ENCODE results near the gene FAM234A.
"Not testable (repeated sequence)": the region's sequence is repeated elsewhere in the genome, so short reads cannot be mapped to it uniquely, and the experiment has no call there.

Gene FAM234A

DNA sequence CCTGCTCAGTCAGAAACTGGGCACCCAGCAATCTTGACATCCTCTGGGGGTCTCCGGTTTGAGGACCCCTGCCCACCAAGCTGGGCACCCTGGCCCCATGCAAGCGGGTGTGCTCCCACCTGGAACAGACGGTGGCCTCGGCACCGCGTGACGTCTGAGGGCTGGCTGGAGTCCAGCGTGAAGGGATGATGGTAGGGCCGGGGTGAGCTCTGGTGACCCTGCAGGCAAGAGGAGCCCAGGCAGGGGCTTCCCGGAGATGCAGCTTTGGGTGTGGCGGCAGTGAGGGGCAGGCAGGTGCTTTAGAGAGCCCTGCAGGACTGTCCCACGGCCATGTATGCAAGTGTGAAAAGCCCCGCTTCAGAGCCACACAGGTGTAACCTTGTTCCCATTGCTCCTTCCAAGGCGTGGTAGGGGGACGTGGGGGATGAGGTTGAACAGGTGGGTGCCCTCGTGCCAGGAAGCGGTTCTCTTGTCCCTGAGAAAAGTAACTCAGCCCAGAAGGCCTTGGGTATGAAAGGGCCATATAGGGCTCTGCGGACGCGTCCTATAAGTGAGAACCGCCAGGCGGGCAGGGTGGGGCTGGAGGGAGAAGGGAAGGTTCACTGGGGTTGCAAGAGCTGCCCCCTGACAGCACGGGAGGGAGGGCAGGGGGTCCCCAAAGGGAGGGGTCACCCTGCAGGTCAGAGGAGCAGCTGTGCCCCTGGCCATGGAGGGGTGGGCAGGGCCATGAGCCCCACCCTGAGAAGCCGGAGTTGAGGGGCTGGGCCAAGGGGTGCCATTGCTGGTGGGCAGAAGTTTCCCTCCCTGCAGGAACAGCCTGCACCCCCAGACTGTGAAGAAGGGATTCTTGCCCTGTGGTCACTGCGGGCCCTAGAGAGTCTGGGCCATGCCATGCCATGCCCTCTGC, 31.9 kb downstream of the FAM234A start:
- DNase-seq, result no peak

DNA sequence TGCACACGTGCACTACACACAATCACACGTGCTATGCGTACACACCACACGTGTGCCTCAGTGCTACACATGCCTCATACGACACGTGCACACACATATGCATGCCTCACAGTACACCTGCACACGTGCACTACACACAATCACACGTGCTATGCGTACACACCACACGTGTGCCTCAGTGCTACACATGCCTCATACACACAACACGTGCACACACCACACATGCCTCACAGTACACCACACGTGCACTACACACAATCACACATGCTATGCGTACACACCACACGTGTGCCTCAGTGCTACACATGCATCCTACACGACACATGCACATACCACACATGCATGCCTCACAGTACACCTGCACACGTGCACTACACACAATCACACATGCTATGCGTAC, 32.9 kb downstream of the FAM234A start:
- DNase-seq, result not testable (repeated sequence)

DNA sequence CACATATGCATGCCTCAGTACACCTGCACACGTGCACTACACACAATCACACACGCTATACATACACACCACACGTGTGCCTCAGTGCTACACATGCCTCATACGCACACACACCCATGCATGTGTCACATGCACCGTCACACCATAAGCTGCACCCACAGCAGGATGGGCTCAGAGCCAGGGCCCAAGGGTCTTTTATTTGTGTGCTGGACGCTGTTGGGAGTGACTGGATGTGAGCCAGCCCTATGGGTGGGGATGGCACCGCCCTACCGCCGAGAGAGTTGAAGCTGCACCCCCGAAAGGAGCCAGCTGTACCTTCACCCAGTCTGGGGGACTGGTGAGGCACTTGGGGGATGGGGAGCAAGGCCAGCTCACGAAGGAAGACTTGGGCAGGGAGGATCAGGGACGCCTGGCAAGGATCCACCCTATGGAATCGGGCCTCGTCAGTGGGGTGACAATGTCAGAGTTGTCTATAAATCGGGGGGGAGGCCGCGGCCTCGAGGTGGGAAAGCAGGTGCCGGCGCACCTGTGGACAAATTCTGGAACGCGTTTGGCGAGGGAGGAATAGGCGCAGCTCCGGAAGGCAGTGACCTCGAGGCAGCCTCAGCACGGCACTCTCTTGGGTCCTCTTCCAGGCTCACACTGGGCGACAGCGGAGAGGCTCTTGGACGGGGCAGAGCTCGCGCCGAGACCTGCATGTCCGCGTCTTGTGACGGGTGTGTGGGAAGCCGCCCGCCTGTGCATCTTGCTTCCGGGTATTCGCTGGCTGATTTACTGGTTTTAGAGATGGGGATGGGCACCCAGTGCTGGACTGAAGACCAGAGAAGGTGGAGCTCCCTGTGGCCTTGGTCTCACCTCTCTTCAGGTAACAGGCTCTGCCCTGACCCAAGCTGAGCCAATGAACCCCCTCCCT, 33.8 kb downstream of the FAM234A start:
- DNase-seq, result peak in 1 of 2 experiments; percentile 34

DNA sequence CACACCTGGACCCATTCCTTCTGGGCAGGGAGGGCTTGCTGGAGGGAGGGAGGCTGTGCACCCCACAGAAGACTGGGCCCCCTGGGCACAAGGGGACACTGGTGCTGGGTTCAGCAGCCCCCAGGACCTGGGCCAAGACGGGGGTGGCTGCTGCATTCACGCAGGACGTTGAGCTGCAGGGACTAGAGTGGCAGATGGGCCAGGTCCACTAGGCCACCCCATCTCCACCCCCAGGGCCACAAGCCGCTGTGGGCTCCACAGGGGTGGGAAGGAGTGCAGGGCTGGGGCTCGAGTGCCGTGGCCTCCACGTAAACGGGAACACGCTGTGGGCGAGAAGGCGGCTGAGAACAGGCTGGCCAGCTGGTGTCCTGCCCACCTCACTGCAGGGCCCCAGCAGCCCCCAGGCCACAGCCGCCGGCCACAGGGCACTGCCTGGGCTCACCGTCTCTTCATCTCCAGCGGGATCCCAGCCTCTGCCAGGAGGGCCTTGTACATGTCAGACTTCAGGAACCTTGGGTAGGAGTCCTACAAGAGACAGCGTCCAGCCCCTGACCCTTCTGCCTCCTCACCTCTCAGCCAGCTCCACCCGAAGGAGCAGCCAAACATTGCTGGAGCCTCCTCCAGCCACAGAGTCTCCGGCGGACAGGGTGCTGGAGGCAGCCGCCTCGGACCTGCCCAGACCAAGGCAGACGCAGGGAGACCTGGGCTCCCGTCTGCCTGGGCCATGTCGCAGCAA, 34.6 kb downstream of the FAM234A start:
- no peak for DNase-seq

DNA sequence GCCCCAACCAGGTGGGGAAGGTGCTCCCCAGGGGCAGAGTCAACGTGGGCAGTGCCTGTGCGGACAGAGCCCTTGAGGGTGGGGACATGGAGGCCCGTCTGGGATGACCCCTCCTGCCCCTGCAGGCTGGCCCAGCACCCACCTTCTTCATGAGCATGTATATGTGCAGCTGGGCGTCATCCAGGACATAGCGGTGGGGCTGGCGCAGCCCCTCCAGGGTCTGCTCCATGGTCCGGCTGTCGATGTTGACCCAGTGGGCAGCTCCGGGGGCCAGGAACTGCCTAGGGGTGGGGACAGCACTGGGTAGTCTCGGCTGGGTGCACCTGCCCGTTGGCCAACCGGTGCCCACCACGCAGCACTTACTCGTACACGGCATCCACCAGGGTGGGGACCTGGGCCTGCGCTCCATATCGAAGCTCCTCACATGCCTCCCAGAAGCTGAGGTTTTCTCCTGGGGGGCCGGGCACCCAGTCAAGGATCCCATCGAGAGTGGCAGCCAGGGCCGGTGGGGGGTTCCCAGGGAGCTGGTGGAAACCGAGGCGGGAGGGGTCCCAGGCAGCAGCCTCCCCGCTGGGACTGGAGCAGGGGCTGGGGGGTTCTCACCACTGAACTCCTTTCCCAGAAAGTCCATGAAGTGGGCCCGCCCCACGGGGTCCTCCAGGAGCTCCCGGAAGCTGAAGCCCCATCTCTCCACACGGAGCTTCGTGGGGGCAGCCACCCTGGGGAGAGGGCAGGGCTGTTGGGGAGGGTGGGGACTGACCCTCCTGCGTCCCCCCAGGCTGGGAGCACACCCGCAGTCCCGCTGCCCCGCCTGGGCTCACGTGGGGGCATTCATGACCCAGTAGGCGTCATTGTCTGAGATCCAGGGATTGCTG, 36.0 kb downstream of the FAM234A start:
- no peak for DNase-seq

DNA sequence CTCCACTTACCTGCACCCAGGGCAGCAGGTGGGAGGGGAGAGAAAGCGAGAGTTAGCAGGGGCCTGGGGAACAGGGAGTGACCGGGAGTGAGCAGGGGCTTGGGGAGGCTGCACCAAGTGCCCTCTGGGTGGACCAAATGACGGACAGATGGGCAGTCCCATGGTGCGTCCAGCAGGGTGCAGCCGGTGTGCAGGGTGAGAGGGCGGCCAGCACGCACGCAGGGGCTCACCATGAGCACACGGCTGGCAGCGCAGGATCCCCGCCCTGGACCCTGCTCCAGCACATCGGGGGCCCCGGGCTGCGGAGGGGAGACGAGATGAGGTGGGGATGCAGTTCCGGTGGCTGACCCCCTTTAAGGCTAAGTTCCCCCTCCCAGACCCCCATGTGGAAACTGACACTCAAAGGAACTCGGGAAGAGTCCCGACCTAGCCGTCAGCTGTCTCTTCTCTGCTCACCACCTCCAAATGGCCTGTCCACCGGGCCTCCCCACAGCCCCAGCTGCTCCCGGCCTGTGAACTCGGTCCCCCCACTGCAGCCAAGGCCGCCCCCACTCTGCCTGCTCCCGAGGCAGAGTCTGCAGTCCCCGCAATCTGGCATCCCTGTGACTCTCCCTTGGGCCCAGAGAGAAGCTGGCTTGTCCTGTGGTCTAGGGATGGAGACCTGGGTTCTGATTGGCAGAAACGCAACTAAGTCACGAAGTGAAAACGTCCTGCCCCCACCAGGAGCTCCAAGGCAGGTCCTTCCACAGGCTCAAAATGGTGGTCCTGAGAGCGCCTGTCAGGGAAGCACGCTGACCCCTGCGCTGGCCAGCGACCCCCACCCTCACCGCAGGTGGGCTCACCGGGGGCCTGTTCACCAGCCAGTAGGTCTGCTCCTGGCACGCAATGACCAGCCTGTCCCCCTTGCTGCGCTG, 38.3 kb downstream of the FAM234A start:
- no peak for DNase-seq

DNA sequence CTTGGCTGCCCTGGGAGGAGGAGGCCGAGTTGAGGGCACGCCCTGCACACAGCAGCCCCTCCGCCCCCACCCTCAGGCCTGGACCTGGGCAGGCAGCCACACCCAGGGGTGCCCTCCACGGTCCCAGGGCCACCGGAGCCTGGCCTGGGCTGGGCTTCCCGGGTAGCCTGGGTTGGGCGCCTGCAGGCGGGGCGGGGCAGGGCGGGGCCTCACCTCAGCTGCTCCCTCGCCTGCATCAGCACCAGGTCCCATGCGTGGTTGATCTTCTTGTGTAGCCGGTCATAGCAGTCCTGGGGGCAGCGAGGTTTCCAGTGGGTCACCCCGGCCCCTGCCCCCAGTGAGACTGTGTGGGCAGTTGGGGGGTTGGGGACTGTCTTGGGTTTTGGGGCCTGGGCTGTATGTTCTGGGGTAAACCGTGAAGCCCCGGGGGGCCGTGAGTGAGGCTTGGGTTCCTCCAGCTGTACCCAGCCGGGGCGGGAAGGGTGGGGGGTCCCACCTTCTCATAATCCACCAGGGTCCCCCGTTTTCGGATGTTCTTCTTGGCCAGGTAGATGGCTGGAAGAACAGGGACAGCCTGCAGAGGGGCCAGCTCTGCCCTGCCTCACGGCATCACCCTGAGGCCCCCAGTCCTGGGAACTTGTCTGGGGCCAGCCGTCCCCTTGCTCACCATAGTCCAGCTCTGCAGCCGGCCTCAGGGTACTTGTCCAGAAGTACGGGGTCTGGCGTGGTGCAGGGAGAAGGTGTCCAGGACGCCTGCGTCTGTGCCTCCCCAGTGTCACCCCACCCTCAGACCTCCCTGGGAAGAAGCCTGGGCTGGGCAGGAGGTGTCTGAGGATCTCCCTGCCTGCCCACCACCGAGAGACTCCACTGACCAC, 39.2 kb downstream of the FAM234A start:
- no peak for DNase-seq

DNA sequence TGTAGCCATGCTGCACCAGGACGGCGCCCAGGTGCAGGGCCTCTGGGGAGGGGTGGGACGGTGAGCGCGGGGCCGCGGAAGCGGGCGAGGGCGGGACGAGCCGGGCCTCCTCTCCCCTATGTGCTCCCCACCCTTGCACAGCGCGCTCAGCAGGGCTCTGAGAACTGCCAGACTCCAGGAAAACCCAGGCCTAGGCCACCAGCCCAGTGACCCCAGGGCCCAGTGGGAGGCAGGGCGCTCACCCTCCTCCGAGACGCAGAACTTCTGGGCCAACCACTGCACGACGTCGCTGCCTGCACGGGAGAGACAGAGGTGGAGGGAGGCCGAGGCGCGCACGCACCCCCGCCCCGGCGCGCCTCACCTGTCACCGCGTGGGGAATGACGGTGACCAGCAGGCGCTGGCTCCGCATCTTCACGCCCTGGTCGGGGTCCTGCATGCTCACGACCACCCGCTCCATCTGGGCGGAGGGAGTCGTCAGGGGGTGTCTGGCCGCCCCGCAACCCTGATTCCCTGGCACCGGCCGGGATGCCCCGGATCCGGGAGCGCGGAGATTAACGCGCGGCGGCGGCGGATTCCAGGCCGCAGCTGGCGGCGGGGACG, 40.5 kb downstream of the FAM234A start:
- DNase-seq, result no peak

DNA sequence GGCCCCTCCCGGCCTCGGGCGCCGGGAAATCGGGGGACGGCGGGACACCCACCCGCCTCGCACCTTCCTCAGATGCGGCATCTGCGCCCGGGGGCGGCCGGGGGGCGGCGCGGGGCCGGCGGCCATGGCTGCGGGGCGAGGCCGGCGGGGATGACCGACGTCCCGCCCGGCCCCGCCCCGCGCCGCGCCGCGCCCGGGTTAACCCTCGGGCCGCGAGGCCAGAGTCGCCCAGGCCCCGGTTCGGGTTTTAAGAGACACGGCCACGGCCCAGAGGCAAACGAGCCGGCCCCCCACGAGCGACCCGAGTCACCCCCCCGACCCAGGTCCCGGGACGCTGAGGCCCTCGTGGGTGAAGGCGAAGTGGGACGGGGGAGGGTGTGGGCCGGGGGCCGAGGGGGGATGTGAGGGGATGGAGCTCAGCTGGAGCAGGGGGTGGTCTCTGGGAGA, 41.2 kb downstream of the FAM234A start, which contains the start of gene RGS11:
Gene RGS11, minus strand, starts transcription at position 159 of the 447 bp plus-strand sequence. Its CDS starts 33 bp downstream, at position 126.
- no peak for DNase-seq

DNA sequence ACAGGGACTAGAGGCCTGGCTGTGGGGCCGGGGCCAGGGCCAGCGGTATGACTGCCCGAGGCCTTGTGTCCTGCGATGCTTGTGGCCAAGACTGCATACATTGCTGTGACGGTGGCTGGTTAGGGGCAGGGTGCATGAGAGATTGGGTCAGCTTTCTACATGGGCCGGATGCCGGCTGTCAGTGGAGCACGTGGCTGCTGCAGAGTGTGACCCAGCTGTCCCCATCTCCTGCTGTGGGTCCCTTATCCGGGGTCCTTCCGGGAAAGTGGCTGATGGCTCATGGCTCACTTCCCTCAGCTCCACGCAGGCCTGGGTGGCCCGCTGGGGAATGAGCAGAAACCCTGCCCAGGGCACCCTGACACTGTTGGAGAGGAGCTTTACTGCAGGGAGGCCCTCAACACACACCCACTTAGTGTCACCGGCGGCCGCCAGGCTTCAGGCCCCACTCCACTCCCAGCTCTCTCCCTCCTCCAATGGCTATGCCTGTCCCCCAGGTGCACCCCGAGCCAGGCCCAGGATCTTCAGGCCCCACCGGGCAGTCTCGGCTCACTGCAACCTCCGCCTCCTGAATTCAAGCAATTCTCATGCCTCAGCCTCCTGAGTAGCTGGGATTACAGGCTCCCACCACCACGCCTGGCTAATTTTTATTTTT, 41.9 kb downstream of the FAM234A start:
- no peak for DNase-seq

DNA sequence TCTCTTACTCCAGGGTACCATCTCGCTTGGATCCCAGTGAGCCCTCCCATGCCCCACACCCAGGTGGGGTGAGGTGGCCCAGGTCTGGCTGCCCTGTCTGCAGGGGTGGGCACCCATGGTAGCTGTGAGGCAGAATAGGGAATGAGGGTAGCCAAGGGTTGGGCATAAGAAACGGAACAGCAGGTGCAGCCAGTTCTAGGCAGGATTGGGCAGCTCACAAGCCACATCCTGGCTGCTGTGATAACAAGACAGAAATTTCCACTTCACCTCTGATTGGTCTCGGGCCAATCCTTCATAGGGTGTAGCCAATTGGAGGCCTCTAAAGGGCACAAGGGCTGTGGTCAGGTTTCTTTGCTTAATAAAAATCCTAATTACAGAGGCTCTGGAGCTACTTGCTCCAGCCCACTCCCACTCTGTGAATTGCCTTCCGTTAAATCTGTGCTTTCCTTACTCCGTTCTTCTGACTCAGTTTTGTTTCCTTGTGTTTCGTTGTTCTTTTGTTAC, 44.3 kb downstream of the FAM234A start:
- DNase-seq, result peak in 1 of 2 experiments; percentile 53

DNA sequence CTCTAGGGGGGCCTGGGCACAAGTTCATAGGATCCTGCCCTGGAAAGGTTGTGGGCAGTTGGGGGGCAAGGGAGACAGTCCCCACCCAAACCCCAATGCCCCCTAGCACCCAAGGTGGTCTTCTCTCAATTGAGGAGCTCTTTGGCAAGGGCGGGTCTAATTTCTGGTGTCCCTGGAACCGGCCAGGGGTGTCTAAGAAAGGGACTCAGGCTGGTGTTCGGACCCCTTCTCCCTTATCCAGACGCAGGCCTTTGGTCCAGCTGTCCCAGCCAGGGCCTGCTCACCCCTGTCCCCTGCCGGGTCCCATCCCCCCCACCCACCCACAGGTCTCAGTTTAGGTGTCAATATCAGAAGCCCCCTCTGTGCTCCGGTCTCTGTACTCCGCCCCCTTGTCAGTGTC, 44.9 kb downstream of the FAM234A start:
- no peak for DNase-seq

DNA sequence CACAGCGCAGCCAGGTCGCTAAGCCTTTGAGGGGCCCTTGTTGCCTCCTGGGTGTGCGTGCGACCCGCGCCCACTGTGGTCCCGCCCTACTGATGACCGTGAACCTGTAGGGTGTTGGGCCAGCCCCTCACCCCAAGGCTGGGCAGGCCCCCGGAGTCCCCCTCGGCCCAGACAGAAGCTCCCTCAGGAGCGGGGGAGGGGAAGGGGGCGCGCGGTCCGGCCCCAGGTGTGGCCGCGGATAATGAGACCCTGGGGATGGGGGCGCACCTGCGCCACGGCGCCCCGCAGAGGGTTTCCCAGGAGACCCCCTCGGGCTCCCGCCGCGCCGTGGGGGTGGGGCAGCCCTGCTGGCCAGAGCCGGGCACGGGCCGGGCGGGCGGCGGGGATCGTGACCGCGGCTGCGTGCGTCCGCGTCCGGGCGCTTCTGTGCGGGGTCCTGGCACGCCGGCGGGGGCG, 45.4 kb downstream of the FAM234A start:
- DNase-seq, result no peak

DNA sequence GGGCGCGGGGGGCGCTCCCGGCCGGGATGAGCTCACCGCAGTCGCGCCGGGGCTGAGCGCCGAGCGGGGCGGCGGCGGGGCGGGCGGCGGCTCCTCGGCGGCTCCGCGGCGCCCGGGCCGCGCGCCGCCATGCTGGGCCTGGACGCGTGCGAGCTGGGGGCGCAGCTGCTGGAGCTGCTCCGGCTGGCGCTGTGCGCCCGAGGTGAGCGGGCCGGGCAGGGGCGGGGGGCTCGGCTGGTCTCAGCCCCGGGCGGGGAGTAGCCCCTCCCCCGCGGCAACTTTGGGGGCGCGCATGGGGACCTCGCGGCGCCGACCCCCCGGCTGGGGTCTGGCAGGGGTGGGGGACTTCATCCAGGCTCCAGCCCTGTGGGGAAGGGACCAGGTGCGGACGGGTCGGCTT, 45.9 kb downstream of the FAM234A start, which contains the start of gene ARHGDIG:
Gene ARHGDIG, plus strand, starts transcription at position 40 of the 400 bp plus-strand sequence. Its CDS starts 90 bp downstream, at position 130.
- no peak for DNase-seq

DNA sequence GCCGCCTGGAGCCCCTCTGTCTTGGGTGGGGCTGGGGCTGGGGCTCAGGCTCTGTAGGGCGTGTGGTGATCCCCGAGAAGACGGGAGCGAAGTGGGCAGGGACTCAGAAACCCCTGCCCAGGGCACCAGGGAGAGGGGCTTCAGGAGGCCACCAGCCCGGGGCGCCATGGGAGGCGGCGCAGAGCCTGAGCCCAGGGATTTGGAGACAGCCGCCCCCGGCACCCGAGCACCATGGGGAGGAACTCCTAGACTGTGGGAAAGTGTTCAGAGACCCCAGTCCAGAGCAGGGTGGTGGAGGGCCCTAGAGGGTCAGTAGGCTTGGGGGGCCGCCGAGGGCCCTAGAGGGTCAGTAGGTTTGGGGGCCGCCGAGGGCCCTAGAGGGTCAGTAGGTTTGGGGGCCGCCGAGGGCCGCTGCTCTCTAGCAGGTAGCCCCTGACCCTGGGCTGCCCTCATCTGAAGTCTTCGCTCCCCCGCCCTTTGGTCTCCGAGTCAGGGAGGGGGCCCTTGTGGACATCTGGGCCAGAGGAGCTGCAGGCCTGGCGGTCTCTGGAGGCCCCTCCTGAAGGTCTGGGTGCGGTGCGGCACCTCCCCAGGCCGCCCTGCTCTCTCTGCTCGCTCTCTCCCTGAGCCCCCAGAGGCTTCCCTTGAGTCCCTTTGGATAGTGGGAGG, 46.5 kb downstream of the FAM234A start:
- DNase-seq, result no peak

DNA sequence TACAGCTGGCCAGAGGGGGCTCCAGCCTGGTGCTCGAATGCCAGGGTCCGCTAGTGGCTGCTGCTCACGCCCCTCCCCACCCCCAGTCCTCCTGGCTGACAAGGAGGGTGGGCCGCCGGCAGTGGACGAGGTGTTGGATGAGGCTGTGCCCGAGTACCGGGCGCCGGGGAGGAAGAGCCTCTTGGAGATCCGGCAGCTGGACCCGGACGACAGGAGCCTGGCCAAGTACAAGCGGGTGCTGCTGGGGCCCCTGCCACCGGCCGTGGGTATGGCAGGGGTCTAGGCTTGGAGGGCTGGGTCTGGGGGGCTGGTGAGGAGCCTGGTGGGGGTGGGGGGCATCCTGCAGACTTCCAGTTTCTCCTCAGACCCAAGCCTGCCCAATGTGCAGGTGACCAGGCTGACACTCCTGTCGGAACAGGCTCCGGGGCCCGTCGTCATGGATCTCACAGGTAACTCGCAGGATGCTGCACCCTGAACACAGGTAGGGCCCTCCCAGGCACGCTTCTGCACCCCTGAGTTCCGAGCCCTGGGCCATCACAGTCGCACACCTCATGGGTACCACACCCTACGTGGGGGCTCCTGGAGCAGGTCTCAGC, 47.1 kb downstream of the FAM234A start:
- no peak for DNase-seq

DNA sequence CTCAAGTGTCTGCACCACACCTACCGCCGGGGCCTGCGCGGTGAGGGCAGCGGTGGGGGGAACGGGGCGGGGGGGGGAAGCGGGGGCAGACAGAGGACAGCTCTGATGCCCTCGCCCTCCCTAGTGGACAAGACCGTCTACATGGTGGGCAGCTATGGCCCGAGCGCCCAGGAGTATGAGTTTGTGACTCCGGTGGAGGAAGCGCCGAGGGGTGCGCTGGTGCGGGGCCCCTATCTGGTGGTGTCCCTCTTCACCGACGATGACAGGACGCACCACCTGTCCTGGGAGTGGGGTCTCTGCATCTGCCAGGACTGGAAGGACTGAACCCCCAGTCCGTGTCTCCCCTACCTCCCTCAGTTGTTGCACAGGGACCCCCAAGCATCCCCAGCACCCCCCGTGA, 47.9 kb downstream of the FAM234A start:
- no peak for DNase-seq
